Activated CD4-positive, alpha-beta T cell treated with anti-CD3 and anti-CD28 coated beads for 24 hours (primary cell): ENCODE data around the gene ABR.
"Not testable (repeated sequence)": the region's sequence is repeated elsewhere in the genome, so short reads cannot be mapped to it uniquely, and the experiment has no call there.

ENCODE experiments used
- DNase-seq, 2 donors: peaks; one replicate each; pipeline ENCODE4 v3.0.0-alpha.2; 2020; ENCODE audit warnings: low read depth in 2 of 2

ABR gene

GRCh38 chr17:983921-984320 is 195.9 kb downstream of the ABR start:
- DNase-seq, result no peak

GRCh38 chr17:981292-981658 is 198.5 kb downstream of the ABR start:
- DNase-seq, result no peak

GRCh38 chr17:980406-981291 is 199.1 kb downstream of the ABR start:
- peak; percentile 51 to 64 for DNase-seq

- peak; percentile 85 to 86 for DNase-seq
Measured at GRCh38 chr17:979539-980405, 200.0 kb downstream of the ABR start, which contains the start of gene NXN. Gene NXN, minus strand, starts transcription at chr17:979776.

- DNase-seq, result no peak
Measured at GRCh38 chr17:979212-979538, 200.6 kb downstream of the ABR start.

GRCh38 chr17:978103-979093 is 201.4 kb downstream of the ABR start:
- no peak for DNase-seq

GRCh38 chr17:977166-977565 is 202.6 kb downstream of the ABR start:
- DNase-seq, result no peak

- DNase-seq, result no peak
Measured at GRCh38 chr17:976312-976711, 203.5 kb downstream of the ABR start.

GRCh38 chr17:975371-975915 is 204.3 kb downstream of the ABR start:
- DNase-seq, result no peak

GRCh38 chr17:974778-975177 is 205.0 kb downstream of the ABR start:
- not testable (repeated sequence) for DNase-seq

GRCh38 chr17:973053-973452 is 206.7 kb downstream of the ABR start:
- DNase-seq, result no peak

- not testable (repeated sequence) for DNase-seq
Measured at GRCh38 chr17:971861-972260, 207.9 kb downstream of the ABR start.

GRCh38 chr17:970364-970763 is 209.4 kb downstream of the ABR start:
- no peak for DNase-seq

- DNase-seq, result no peak
Measured at GRCh38 chr17:969811-970355, 209.9 kb downstream of the ABR start.

GRCh38 chr17:968812-969730 is 210.7 kb downstream of the ABR start:
- no peak for DNase-seq

GRCh38 chr17:967122-967521 is 212.7 kb downstream of the ABR start:
- no peak for DNase-seq

- DNase-seq, result no peak
Measured at GRCh38 chr17:965311-965989, 214.3 kb downstream of the ABR start.

- no peak for DNase-seq
Measured at GRCh38 chr17:964876-965275, 214.9 kb downstream of the ABR start.

- no peak for DNase-seq
Measured at GRCh38 chr17:962670-963069, 217.1 kb downstream of the ABR start.
